Memory B cell (primary cell): ENCODE measurements around the gene SLC19A3.
"Not testable (repeated sequence)": the region's sequence is repeated elsewhere in the genome, so short reads cannot be mapped to it uniquely, and the experiment has no call there.

ENCODE experiments used
- ATAC-seq: fragments of 150-1000 bp; cut with Tn5 transposase; 2 replicates; pipeline ENCODE4 v1.10.0; 2021; ENCODE audit warnings: low read depth, mild to moderate bottlenecking, moderate library complexity
- DNase-seq, 2 donors: peaks; one replicate each; pipeline ENCODE4 v3.0.0; 2022; ENCODE audit warnings: low spot score in 2 of 2
- H3K27ac Mint-ChIP-seq: one replicate; pipeline ENCODE4 v1.8.0; 2022; ENCODE audit warnings: mild to moderate bottlenecking, moderate library complexity, mixed read lengths
- H3K27me3 Mint-ChIP-seq: one replicate; pipeline ENCODE4 v1.8.0; 2022; ENCODE audit warnings: mixed read lengths
- H3K36me3 Mint-ChIP-seq: one replicate; pipeline ENCODE4 v1.8.0; 2022; ENCODE audit warnings: mild to moderate bottlenecking, mixed read lengths
- H3K4me1 Mint-ChIP-seq: one replicate; pipeline ENCODE4 v1.8.0; 2022; ENCODE audit warnings: mixed read lengths
- H3K4me3 Mint-ChIP-seq: one replicate; pipeline ENCODE4 v1.8.0; 2022; ENCODE audit warnings: mild to moderate bottlenecking, moderate library complexity, mixed read lengths
- H3K9me3 Mint-ChIP-seq: one replicate; pipeline ENCODE4 v1.8.0; 2022; ENCODE audit warnings: mixed read lengths

The SLC19A3 gene

GRCh38 chr2:227673620-227674019 lies 44.2 kb downstream of the SLC19A3 start:
- not testable (repeated sequence) for H3K36me3 Mint-ChIP-seq, H3K9me3 Mint-ChIP-seq, H3K27ac Mint-ChIP-seq, DNase-seq, ATAC-seq, H3K4me1 Mint-ChIP-seq, H3K27me3 Mint-ChIP-seq, H3K4me3 Mint-ChIP-seq

GRCh38 chr2:227671170-227671905 lies 46.5 kb downstream of the SLC19A3 start:
- H3K9me3 Mint-ChIP-seq: no peaks in the 10 kb centered on the region
- DNase-seq: no peak
- H3K27ac Mint-ChIP-seq: no peak overlapping the region
- H3K36me3 Mint-ChIP-seq: no peaks in the 10 kb centered on the region
- peaks cover 2% of the 10 kb centered on the region for H3K27me3 Mint-ChIP-seq
- H3K4me3 Mint-ChIP-seq: no peak overlapping the region
- no peak for ATAC-seq
- no peaks in the 10 kb centered on the region for H3K4me1 Mint-ChIP-seq

GRCh38 chr2:227666631-227667170 lies 51.1 kb downstream of the SLC19A3 start, which contains the start of gene SCYGR5:
Gene SCYGR5, plus strand, starts transcription at chr2:227666804. Its CDS starts 0 bp downstream, at chr2:227666804.
- H3K4me3 Mint-ChIP-seq, H3K27me3 Mint-ChIP-seq, H3K4me1 Mint-ChIP-seq, ATAC-seq, H3K27ac Mint-ChIP-seq, H3K36me3 Mint-ChIP-seq, H3K9me3 Mint-ChIP-seq, DNase-seq: not testable (repeated sequence)

- peaks cover 4% of the 10 kb centered on the region for H3K27me3 Mint-ChIP-seq
- no peak overlapping the region for H3K27ac Mint-ChIP-seq
- H3K36me3 Mint-ChIP-seq: no peaks in the 10 kb centered on the region
- ATAC-seq (no peak), DNase-seq (no peak)
- no peaks in the 10 kb centered on the region for H3K9me3 Mint-ChIP-seq
- no peak overlapping the region for H3K4me3 Mint-ChIP-seq
- H3K4me1 Mint-ChIP-seq: no peaks in the 10 kb centered on the region
These were observed 52.5 kb downstream of the SLC19A3 start for GRCh38 chr2:227665189-227665940.

GRCh38 chr2:227661827-227662226 lies 56.0 kb downstream of the SLC19A3 start:
- Mint-ChIP-seq H3K27me3 (peaks cover 5% of the 10 kb centered on the region), H3K36me3 (no peaks in the 10 kb centered on the region), H3K4me1 (no peaks in the 10 kb centered on the region), H3K27ac (no peak overlapping the region), H3K9me3 (no peaks in the 10 kb centered on the region), H3K4me3 (no peak overlapping the region)
- ATAC-seq (no peak), DNase-seq (no peak)

GRCh38 chr2:227661025-227661649 lies 56.7 kb downstream of the SLC19A3 start:
- peaks cover 5% of the 10 kb centered on the region for H3K27me3 Mint-ChIP-seq
- no peak overlapping the region for H3K27ac Mint-ChIP-seq
- no peaks in the 10 kb centered on the region for H3K36me3 Mint-ChIP-seq
- ATAC-seq (no peak), DNase-seq (no peak)
- no peaks in the 10 kb centered on the region for H3K9me3 Mint-ChIP-seq
- no peak overlapping the region for H3K4me3 Mint-ChIP-seq
- no peaks in the 10 kb centered on the region for H3K4me1 Mint-ChIP-seq

GRCh38 chr2:227657199-227657845 lies 60.5 kb downstream of the SLC19A3 start:
- H3K9me3 Mint-ChIP-seq: no peaks in the 10 kb centered on the region
- no peaks in the 10 kb centered on the region for H3K36me3 Mint-ChIP-seq
- DNase-seq (no peak), ATAC-seq (no peak)
- H3K27ac Mint-ChIP-seq: no peak overlapping the region
- H3K27me3 Mint-ChIP-seq: peaks cover 5% of the 10 kb centered on the region
- no peaks in the 10 kb centered on the region for H3K4me1 Mint-ChIP-seq
- no peak overlapping the region for H3K4me3 Mint-ChIP-seq

GRCh38 chr2:227655454-227655853 lies 62.4 kb downstream of the SLC19A3 start:
- ATAC-seq (no peak), DNase-seq (no peak)
- Mint-ChIP-seq H3K4me1 (no peaks in the 10 kb centered on the region), H3K36me3 (no peaks in the 10 kb centered on the region), H3K27ac (no peak overlapping the region), H3K4me3 (no peak overlapping the region), H3K27me3 (peaks cover 2% of the 10 kb centered on the region), H3K9me3 (no peaks in the 10 kb centered on the region)

GRCh38 chr2:227654426-227654825 lies 63.4 kb downstream of the SLC19A3 start:
- DNase-seq: no peak
- H3K9me3 Mint-ChIP-seq: no peaks in the 10 kb centered on the region
- no peak overlapping the region for H3K27ac Mint-ChIP-seq
- H3K4me1 Mint-ChIP-seq: no peaks in the 10 kb centered on the region
- H3K4me3 Mint-ChIP-seq: no peak overlapping the region
- H3K36me3 Mint-ChIP-seq: no peaks in the 10 kb centered on the region
- peaks cover 7% of the 10 kb centered on the region for H3K27me3 Mint-ChIP-seq
- no peak for ATAC-seq

- no peaks in the 10 kb centered on the region for H3K36me3 Mint-ChIP-seq
- DNase-seq: no peak
- H3K27ac Mint-ChIP-seq: no peak overlapping the region
- peaks cover 7% of the 10 kb centered on the region for H3K27me3 Mint-ChIP-seq
- ATAC-seq: no peak
- H3K4me3 Mint-ChIP-seq: no peak overlapping the region
- no peaks in the 10 kb centered on the region for H3K9me3 Mint-ChIP-seq
- H3K4me1 Mint-ChIP-seq: no peaks in the 10 kb centered on the region
These were observed 64.4 kb downstream of the SLC19A3 start for GRCh38 chr2:227653419-227653818.

- no peaks in the 10 kb centered on the region for H3K9me3 Mint-ChIP-seq
- peaks cover 6% of the 10 kb centered on the region for H3K27me3 Mint-ChIP-seq
- no peaks in the 10 kb centered on the region for H3K4me1 Mint-ChIP-seq
- ATAC-seq: no peak
- H3K36me3 Mint-ChIP-seq: no peaks in the 10 kb centered on the region
- H3K4me3 Mint-ChIP-seq: no peak overlapping the region
- H3K27ac Mint-ChIP-seq: no peak overlapping the region
- no peak for DNase-seq
These were observed 73.8 kb downstream of the SLC19A3 start for GRCh38 chr2:227643990-227644551.

- no peak overlapping the region for H3K27ac Mint-ChIP-seq
- H3K9me3 Mint-ChIP-seq: no peaks in the 10 kb centered on the region
- DNase-seq: no peak
- no peak for ATAC-seq
- no peaks in the 10 kb centered on the region for H3K36me3 Mint-ChIP-seq
- H3K4me1 Mint-ChIP-seq: no peaks in the 10 kb centered on the region
- H3K4me3 Mint-ChIP-seq: no peak overlapping the region
- peaks cover 3% of the 10 kb centered on the region for H3K27me3 Mint-ChIP-seq
These were observed 75.2 kb downstream of the SLC19A3 start for GRCh38 chr2:227642656-227643055.

GRCh38 chr2:227634201-227634600 lies 83.6 kb downstream of the SLC19A3 start:
- H3K27me3 Mint-ChIP-seq: peaks cover 2% of the 10 kb centered on the region
- no peak for DNase-seq
- no peak for ATAC-seq
- no peaks in the 10 kb centered on the region for H3K4me1 Mint-ChIP-seq
- no peaks in the 10 kb centered on the region for H3K9me3 Mint-ChIP-seq
- H3K27ac Mint-ChIP-seq: no peak overlapping the region
- no peaks in the 10 kb centered on the region for H3K36me3 Mint-ChIP-seq
- no peak overlapping the region for H3K4me3 Mint-ChIP-seq
